SHP77 (cell line): ENCODE results near the gene GPR137.

Experiments used
- DNase-seq, 2 experiments: peaks; one replicate each; lab custom pipeline; 2025; lab: John Stamatoyannopoulos, UW

Gene GPR137

DNA sequence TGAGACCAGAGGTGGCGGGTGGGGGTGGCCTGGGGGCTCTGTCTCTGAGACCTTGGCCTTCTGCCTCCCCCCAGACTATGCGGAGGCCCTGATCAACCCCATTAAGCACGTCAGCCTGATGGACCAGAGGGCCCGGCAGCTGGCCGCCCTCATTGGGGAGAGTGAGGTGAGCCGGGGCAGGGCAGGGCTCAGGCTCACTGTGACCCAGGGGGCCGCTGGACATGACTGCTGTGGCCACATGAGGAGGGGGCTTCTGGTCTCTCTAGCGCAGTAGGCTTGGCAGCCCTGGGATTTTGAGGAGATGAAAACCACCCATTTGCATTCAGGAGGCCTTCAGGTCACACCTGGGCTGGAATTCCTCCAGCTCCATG, 21.7 kb upstream of the GPR137 start:
- DNase-seq: no peak

DNA sequence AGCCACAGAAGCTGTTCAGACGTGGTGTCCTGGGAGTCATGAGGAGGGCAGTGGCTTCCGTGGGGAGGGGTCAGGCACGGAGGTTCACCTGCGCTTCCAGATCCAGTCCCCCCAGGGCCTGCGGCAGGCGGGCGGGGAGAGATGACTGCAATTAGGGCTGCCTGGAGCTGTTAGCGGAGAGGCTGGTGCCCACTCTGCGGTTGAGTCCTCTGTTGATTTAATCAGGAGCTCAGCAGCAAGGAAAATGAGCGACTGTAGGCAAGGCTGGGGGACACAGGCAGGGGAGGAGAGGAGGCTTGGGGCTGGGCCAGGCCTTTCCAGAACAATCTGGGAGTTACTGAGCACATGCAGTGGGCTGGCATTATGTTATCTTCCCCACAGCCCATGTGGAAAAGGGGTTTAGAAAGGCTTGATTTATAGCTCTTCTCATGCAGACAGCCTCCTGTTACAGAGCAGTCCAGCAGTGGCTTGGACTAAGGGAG, 21.2 kb upstream of the GPR137 start:
- no peak for DNase-seq

DNA sequence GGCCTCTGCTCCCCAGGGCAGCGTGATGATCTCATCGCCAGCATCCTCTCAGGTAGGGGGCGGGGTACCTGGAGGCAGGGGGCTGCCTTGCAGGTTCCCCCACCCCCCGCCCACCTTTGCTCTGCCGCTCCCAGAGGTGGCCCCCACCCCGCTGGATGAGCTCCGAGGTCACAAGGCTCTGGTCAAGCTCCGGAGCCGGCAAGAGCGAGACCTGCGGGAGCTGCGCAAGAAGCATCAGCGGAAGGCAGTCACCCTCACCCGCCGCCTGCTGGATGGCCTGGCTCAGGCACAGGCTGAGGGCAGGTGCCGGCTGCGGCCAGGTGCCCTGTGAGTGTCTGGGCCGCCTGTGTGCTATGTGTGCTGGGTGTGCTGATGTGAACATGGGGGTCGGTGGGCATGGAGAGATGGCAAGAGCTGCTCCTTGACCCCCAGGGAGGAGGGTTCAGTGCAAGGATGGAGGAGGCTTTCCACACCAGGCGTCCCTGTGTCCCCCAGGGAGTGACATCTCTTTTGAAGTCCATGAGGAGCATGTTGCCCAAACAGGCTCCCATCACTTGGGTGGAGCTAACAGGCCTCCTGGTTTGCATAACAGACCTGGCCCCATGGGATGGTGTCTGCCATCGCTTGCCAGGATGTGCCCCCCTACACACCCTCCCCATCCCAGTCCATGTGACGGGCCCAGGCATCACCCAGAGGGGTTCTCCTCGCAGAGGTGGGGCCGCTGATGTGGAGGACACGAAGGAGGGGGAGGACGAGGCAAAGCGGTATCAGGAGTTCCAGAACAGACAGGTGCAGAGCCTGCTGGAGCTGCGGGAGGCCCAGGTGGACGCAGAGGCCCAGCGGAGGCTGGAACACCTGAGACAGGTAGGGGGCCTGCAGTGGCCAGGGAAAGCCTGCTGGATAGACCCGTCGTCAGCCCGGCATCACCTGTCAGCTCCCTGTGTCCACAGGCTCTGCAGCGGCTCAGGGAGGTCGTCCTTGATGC, 20.2 kb upstream of the GPR137 start:
- no peak for DNase-seq

DNA sequence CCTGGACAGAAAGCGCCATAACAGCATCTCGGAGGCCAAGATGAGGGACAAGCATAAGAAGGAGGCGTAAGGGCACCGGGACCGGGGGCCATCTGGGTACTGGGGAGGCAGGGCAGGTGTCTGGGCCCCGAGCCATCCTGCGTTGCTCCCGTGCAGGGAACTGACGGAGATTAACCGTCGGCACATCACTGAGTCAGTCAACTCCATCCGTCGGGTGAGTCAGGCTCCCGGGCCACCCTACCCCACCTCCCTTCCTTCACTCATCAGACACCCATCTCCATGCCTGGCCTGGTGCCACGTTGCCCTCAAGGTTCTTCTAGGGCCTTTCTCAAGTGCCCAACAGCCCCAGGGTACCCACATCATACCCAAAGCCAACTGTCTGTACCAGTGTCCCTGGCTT, 19.3 kb upstream of the GPR137 start:
- no peak for DNase-seq

DNA sequence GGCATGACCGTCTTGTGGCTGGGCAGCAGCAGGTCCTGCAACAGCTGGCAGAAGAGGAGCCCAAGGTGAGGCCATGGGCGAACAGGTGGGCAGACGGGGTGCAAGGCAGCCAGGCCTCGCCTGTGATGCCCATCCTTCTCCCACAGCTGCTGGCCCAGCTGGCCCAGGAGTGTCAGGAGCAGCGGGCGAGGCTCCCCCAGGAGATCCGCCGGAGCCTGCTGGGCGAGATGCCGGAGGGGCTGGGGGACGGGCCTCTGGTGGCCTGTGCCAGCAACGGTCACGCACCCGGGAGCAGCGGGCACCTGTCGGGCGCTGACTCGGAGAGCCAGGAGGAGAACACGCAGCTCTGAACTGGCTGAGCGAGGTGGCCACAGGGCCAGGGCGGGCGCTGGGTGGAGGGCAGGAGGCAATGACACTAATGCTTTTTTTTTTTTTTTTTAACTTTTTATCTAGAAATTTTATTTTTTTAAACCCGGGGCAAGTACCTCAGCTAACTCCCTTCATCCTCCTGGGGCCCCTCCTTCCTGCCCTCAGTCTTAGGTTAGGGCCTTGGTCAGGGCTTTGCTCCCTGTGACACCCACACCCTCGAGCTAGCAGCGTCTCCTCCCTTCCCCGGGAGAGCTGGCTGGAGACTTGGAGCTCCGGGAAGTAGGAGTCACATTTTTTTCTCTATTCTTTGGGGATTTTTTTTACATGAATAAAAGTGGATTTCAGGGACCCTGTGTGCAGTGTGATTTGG, 18.3 kb upstream of the GPR137 start:
- no peak for DNase-seq

DNA sequence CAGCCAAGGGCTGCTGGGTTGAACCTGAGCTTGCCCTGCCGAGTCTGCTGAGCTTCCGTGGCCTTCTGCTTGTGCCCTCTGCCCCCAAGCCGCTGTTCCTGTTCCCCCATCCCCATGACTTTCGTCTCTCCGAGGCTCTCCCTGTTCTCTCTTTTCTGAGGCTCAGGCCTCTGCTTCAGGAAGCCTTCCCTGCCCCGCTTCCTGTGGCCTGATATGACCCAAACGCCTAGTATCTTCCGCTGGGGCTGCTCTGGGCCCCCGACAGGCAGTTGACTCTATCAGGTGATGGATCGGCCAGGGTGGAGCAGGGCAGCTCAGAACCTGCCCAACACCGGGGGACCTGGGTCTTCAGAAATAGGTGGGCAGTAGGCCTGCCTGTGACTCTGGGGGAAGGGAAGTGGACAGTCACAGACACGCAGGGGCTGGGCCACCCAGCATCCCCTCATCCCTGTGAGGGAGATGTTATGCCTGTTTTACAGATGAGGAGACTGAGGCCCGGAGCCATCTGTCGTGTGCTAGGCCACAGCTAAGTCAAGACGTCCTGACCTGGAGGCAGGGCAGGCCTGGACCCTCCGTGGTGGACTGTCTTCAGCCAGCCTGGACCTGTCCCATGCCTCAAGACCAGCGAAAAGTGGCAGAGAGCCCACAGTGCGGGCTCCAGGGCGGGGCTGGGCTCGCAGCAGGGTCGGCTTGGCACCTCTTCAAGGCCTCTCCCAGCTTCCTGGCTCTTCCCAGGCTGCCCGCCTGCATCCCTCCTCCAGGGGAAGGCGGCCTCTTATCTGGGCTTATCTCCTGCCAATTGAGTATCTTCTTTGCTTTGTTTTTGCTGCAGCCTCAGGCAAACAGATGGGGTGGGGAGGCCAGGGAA, 17.4 kb upstream of the GPR137 start:
- no peak for DNase-seq

DNA sequence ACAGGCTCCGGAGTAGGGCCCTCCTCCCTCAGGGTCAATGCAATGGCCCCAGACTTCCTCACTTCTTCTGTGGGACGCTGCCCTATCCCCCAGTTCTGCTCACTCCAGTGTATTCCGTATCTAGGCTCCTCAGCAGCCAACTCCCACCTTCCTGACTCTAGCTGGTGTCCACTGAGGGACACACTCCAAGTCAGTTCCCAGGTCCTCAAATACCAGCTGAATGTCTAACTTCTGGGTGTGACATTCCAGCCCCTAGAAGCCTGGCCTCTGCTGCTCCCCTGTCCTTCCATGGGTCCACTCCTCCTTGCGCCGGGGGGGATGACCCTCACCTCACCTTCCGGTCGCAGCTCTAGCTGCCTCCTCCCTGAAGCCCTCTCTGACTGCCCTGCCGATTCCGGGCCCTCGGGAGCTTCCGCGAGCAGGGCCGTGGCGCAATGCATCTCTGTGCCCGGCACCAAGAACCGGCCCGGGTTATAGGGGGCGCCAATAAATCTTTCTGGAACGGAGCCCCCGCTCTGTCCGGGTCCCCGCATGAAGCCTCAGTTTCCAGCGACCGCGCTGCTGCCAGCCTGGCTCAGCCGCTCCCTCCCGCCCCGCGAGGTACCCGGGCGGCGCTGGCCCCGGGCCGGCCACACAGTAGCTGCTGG, 16.6 kb upstream of the GPR137 start:
- peak; percentile 40 to 62 for DNase-seq

DNA sequence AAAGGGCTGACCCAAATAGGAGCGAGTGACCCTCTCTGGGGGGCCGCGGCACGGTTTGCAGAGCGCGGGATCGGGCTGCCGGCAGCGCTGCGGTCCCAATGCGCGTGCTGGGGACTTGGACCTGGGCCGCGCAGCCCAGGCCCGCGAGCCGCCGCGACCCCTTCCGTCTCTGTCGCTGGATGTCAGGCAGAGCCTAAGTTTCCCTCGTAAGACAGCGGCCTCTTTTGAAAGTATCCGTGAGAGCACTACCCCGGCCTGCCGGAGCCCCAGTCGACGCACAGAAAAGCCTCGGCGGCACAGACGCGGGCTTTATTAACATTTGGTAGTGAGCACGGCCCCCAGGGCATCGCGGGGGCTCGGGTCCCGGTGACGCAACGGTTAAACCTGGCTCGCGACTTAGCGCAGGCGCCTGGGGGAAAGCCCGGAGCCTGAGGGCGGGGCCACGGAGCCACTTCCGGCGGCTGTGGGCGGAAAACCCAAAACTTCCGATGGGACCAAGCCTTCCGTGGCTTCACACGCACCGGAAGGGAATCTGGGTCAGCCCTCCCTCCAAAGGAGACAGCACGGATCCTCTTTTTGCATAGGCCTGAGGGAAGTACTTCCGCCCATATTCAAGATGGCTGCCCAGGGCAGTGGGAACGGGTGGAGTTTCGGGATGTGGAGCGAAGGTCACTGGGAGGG, 16.0 kb upstream of the GPR137 start:
- DNase-seq: peak; percentile 99

DNA sequence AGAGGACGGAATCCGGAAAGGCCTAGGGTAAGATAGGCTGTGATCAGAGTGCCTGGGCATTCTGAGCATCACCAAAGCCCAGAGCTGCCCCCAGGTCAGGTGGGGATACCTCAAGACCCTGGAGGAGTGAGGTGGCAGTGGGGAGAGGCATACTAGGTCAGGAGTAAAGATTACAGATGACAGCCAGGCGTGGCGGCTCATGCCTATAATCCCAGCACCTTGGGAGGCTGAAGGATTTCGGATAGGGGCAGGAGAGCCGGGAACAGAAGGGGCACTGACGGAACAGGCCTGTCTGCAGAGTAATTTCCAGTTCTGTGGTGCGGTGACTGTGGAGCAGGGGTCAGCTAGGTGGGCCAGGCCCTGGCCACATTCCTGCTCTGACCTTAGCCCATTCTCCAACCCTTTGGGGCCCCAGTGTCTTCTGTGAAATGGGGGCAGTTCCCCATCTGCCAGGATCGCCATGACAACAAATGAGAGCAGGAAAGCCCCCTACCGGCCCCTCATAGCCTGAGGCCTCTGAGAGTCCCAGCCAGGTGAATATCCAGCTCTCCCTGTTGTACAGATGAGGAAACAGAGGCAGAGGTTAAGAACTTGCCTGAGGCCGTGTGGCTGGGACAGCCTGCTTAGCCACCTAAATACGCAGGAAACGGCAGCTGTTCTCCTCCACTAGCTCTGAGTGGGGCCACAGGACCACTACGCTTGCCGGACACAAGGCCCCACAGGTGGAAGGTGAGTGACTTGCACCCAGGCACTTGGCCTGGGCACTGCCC, 10.4 kb upstream of the GPR137 start:
- DNase-seq: no peak

DNA sequence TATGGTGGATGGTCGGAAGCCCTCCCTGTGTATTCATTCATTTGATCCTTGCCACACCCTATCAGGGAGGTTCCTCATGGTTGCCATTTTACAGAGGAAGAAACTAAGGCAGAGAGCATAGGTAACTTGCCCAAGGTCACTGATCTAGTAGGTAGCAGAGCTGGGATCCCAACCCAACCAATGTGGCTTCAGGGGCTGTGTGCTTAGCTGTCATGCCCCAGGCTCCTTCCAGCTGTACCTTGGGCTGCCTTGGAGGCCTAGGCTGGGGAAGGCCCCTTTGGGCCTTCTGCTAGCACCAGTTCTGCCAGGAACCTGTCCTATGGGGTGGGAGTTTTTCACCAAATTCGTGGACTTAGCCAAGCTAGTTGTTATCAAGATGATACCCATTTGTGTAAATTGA, 9.8 kb upstream of the GPR137 start:
- DNase-seq: no peak

DNA sequence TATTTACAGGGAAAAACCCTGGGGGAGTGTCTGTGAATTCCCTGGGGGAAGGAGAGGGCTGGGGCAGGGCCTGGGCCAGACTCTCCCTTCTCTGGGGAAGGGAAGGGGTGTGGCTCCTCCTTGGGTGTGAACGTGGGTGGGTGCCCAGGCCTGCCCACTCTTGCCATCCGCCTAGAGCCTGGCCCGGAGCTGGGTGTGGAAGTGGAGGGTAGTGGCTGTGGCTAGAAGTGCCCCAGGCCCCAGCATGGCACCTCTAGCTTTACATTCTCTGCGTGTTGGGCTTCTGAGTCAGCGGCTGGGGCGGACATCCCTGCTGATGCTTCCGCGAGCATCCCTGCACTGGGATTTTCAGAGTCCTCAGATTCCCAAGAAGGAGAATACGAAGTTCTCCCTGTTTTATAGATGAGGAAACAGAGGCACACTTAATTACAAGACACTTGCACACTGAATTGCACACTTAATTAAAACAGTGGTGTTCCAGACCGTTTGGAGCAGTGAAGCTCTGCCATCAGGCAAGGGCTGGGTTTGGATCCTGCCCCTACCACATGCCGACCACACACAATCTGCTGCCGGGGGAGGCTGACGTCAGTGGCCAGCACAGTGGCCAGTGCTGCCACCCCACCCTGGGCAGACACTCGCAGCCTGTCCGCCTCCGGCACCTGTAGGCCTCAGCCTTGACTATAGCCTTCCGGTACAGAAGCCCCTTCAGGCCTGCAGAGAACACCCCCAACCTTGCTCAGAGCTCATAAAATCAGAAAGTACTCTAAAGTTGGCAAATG, 8.8 kb upstream of the GPR137 start:
- DNase-seq: no peak

DNA sequence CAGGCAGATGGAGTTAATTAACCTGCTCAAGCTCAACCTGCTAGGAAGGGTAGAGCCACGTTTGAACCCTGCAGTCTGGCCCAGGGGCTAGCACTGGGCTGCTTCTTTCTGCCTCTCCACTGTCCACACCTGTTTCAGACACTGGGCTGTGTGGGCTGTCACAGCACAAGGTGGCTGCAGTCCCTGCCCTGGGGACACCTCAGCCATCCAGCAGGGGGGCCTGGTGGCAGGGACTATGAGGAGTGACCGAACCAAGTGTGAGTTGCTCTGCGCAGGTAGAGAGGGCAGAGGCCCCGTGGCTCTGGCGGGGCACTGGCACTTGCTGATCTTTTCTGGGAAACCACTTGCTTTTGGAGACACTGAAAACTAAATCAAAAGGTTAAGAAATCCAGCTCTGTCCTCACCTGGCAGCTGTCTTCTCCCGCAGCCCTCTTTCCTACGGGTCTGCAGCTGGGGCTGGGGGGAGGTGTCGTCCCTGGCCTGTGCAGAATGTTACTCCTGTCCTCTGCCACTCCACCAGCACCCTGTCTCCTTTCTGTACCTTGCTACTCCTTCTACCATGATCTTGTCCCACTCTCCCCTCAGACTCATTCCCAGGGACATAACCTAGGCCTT, 7.0 kb upstream of the GPR137 start:
- no peak for DNase-seq

DNA sequence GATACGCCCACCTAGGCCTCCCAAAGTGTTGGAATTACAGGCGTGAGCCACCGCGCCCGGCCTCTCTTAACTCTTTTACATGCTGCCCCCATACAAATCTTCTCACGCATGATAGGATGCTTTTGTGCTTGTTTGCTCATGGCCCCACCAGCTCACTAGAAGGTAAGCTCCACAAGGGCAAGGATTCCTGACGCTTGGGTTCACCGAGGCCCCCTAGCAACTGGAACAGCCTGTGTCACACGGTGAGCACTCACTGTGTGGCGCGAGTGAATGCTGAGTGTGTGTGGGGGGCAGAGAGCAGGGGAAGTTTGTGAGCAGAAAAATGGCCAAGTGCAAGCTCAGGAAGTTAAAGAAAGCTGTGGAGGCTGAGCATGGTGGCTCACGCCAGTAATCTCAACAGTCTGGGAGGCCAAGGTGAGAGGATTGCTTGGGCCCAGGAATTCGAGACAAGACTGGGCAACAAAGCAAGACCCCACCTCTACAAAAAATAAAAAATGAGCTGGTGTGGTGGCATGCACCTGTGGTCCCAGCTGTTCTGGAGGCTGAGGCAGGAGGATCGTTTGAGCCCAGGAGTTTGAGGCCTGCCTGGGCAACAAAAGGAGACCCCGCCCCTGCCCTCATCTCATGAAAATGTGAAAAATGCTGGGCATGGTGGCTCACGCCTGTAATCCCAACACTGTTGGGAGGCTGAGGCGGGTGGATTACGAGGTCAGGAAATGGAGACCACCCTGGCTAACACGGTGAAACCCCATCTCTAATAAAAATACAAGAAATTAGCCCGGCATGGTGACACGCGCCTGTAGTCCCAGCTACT, 3.5 kb upstream of the GPR137 start:
- DNase-seq: no peak

DNA sequence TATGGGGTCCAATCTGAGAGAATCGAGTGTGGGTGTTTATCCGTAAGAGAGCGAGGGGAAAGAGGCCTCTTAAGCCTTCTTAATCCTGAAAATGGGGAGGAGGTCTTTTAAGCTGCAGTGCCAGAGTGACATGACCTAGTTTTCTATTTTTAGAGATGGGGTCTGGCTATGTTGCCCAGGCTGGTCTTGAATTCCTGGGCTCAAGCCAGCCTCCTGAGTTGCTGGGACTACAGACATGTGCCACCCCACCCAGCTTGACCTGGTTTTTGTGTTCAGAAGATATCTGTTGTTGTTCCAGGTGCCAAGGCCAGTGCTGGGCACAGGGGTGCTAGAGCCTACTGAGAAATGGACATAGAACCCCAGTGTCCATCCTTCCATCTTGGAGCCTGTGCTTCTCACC, 2.6 kb upstream of the GPR137 start:
- DNase-seq: no peak

DNA sequence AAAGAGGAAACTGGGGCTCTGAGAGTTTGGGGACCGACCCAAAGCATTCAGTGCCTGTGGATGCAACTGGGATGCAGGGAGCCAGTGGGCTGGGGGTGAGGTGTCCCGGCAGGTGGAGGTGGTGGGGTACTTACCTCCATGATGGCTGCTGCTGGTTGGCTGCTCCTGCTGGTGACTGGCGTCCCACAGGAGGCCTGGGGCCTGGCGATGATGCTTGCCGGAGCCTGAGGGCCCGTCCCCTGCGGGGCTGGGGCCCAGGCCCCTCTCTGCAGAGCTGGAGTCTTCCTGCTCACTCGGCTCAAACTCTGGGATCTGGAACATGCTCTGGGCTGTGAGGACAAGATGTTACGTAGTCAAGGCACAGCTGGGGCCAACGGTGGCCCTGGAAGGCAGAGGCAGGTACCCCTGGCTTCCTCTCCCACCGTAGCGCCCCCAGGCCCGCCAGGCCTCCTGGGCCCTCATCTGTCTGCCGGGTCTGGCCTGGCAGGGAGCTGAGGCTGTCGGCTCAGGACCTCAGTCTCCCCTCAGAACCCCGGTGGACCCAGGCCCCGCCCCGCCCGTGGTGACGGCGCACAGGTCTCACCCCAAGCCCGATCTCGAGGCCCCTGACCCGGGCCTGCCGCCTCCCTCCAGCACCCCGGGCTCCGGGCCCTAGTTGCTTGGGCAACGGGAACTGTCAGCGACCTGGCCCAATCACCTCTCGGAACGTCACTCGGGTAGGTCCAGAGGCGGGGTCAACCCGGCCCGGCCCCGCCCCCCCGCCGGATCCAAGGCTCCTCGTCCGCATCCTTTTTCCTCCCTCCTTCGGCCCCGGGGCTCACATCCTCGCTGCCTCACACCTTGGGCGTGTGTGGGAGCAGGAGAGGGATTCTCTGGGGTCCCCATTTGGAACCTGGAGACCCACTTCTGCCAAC, 1.3 kb upstream of the GPR137 start, which contains the start of gene BAD:
Gene BAD (minus strand): TSS at position 618 of the 914 bp plus-strand sequence. CDS start 297 bp downstream, at position 321.
- peak; percentile 84 to 90 for DNase-seq

DNA sequence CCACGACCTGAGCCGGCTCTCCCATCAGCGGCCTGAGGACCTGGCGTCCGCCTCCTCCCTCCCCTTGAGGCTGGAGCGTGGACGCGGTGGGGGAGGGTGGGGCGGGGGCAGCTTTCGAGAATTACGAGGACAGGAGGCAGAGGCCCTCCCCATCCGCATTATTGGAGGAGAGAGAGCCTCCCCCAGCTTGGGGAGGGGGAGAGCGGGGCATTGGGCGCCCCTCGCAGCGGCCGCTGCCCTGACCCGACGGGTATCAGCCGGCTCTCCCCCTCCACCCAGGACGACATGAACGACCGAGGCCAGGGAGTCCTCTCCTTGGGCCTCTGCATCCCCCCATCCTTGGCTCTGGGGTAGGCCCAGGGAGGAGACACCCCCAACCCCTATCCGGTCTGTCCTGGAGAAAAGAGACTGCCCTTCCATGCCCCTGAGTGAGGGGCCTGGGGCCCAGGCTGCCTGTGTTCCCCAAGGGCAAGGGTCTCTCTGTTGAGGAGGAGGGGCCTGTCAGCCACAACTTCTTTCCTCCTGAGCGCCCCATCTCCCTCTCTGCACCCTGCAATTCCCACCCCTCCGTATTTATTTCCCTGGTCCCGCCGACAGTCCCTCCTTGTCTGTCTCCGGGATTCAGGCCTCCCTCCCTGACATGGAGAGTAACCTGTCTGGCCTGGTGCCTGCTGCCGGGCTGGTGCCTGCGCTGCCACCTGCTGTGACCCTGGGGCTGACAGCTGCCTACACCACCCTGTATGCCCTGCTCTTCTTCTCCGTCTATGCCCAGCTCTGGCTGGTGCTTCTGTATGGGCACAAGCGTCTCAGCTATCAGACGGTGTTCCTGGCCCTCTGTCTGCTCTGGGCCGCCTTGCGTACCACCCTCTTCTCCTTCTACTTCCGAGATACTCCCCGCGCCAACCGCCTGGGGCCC, 495 bp downstream of the GPR137 start:
- peak; percentile 20 to 63 for DNase-seq
